ENCODE results near the gene SNUPN.
"Not testable (repeated sequence)": the region's sequence is repeated elsewhere in the genome, so short reads cannot be mapped to it uniquely, and the experiment has no call there.

The SNUPN gene

DNA sequence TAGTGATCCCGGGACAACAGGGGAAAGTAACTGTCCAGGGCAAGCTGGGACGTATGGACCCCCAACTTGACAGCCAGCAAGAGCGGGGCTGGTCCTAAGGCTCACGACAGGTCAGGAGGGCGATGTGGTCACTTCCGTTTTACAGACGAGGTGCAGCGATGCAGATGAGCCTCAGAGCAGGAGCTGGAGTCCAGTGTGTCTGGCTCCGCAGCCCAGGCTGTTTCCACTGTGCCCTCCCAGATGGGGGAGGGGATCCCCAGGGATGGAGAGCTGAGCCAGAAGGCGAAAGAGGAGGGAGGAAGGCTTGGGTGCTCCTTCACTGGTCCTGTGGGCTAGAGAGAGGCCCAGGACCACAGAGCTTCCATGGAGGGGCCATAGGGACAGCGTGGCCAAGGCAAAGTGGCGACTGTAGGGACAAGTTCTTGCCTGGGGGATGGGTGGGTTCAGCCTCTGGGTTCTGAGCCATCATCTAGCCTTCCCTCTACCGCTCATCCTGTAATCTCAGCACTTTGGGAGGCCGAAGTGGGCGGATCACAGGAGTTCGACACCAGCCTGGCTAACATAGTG is 27.9 kb upstream of the SNUPN start:
- DNase-seq, result no peak

DNA sequence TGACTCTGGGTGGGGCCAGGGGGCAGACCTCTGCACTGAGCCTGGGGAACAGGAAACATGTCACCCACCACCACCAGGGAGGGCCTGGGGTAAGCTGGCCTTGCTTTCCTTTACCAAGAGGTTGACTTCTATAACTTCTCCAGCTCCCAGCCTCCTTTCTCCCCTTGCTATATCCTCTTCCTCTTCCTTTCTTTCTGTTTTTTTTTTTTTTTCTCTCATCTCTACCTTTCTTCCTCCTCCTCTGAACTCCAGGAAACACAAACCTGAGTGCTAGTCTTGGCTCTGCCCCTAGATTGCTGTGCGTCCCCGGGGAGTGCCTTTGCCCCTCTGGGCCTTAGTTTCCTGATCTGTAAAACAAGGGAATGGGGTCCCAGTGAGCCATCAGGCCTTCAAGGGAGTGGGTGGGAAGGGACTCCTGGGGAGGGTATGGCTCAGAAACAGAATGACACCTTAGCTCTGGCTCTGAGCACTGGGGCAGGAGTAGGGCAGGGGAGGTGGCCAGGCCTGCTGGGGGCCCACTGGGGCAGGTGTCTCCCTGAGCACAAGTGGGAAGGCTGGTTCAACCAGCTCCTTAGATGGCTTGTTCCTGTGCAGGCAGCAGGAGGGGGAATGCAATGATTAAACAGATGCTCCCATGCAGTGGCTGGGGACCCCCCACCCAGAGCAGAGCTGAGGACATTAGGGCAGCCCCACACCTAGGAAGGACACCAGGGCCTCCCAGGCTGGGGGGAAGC is 26.5 kb upstream of the SNUPN start:
- peak; percentile 27 for DNase-seq

DNA sequence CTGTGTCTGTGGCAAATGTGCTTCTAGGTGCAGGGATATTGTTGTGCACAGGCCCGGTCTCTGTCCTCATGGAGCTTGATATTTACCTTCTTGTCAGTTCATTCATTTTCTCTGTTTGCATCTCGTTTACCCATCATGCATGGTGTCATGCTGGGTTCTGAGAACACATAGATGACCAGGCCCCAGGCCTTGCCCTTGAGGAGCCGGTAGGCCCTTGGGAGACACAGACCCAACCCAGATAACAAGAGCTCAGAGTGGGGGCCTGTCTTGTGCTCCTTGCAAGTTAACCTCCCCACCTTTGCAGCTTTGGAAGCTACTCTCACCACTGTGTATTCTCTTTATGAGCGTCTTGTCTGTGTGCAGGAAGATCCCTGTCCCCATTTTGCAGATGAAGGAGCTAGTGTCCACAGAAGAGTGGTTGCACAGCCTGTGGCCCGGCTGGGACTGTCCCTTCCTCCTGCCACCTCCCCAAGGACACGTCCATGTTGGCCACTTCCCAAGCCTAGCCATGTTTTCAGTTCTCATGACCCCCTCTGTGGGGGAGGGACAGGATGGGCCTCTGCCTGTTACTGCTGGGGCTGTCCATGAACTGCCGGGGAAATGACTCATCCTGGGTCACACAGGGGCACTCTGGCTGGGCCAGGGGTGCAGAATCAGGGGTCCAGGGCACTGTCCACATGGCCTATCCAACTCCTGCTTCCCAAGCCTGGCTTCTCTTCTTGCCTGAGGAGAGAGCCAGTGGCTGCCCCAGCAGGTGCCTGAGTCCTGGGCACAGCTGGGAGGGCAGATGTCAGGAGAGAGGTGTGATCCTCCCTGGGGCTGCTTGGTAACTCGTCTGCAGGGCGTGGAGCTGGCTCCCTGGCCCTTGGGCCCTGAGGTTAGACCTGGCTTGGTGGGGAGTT is 25.6 kb upstream of the SNUPN start:
- DNase-seq, result no peak

DNA sequence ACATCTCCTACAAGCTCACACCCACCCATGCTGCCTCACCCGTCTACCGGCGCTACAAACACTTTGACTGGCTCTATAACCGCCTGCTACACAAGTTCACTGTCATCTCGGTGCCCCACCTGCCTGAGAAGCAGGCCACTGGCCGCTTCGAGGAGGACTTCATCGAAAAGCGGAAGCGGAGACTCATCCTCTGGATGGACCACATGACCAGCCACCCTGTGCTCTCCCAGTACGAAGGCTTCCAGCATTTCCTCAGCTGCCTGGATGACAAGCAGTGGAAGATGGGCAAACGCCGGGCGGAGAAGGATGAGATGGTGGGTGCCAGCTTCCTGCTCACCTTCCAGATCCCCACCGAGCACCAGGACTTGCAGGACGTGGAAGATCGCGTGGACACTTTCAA is 24.3 kb upstream of the SNUPN start:
- DNase-seq, result no peak

DNA sequence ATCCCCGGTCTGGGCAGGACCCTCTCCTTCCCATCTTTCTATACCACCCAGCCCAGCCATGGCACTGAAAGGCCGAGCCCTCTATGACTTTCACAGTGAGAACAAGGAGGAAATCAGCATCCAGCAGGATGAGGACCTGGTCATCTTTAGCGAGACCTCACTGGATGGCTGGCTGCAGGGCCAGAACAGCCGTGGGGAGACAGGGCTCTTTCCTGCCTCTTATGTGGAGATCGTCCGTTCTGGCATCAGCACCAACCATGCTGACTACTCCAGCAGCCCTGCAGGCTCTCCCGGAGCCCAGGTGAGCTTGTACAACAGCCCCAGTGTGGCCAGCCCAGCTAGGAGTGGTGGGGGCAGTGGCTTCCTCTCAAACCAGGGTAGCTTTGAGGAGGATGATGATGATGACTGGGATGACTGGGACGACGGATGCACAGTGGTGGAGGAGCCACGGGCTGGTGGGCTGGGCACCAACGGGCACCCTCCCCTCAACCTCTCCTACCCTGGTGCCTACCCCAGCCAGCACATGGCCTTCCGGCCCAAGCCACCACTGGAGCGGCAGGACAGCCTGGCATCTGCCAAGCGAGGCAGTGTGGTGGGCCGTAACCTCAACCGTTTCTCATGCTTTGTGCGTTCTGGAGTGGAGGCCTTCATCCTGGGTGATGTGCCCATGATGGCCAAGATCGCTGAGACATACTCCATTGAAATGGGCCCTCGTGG is 23.7 kb upstream of the SNUPN start:
- no peak for DNase-seq

DNA sequence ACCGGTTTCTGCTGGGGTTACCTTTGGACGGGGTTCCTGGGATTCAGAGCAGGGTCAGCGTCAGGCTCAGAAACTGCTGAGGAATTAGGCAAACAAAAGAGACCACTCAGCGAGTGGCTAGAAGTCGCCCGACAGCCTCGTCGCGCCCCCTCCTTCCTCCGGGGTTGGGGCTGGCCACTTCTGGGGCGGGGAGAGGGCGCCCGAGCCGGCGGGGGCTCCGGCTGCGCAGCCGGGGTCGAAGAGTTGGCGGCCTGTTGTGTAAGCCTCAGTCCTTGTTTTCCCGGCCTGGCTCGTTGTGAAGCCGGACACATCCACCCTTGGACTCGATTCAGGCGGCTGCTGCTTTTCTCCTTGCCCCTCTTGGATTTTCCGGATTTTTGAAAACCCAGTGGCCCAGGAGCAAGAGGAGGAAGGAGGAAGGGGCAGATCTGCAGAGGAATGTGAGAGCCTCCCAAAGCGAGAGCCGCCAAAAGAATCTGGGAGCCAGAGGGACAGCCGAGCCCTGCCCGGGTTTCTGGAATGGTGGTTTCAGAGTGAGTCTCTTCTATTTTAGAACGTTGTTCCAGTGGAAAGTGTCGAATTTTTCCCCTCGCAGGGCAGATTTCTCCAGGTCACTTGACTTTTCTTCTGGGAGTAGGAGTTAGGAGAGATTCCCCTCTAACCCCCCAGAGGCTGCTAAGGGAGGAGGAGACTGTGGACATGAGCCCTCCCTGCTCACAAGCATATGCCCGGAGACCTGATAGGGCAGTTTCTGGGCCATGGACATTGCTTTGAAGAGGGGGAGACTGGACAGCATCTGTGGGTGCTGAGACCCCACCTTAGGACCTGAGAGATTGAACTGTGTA is 22.9 kb upstream of the SNUPN start:
- DNase-seq, result no peak

DNA sequence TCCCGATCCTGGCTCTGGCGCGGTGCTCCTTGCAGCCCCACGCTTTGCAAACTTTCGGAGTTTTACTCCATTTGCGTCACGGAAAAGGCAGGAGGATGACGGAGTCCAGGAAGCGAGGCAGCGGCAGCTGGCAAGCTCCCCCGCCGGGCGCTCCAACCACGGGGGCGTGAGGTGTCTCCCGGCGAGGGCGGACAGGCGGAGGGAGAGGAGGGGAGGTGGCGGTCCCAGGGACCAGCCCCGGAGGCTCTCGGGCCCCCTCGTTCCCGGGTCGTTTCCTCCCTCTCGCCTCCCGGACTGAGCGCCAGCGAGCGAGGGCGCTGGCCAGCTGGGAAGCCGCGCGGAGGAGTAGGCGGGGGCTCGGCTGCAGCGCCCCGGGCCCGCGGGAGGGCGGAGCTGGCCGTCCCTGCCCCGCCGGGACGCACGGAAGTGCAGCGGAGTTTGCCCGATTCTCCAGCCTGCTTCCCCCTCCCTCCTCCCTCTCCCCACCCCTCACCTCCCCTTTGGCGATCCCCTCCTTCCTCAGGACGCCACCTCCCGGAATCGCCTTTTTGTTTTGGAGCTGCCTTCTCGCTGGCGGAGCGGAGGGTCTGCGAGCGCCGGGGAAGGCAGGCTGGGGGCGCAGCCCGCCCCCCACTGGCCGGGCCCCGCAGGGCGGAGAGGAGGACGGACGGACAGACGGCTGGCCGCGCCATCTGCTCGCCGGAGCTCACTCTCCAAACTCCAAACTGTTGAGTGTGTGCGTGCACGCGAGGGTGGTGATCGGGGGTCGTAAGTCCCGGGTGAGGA is 22.0 kb upstream of the SNUPN start, which contains the start of gene SNX33:
Gene SNX33, plus strand, starts transcription at position 543 of the 786 bp plus-strand sequence. CDS start 1,191 bp downstream, outside the sequence.
- peak; percentile 69 for DNase-seq

DNA sequence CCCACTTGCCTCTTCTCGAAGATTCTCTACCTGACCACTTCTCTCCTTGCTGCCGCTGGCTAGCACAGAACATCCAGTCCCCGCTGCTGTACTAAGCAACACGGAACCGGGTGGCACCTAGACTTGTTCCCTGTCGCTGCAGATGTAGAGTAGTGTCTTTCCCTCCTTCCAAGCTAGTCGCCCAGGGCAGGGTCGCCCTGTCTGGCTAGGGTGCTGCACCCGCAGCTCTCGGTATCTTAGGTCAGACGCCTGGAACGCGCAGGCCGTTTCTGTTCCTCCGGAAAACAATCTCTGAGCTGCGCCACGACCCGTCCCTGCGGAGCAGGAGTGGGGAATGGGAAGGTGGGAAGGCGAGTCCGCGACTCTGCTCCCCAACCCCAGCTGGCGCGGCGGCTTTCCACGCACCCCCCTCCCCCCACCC is 21.4 kb upstream of the SNUPN start:
- peak; percentile 29 for DNase-seq

DNA sequence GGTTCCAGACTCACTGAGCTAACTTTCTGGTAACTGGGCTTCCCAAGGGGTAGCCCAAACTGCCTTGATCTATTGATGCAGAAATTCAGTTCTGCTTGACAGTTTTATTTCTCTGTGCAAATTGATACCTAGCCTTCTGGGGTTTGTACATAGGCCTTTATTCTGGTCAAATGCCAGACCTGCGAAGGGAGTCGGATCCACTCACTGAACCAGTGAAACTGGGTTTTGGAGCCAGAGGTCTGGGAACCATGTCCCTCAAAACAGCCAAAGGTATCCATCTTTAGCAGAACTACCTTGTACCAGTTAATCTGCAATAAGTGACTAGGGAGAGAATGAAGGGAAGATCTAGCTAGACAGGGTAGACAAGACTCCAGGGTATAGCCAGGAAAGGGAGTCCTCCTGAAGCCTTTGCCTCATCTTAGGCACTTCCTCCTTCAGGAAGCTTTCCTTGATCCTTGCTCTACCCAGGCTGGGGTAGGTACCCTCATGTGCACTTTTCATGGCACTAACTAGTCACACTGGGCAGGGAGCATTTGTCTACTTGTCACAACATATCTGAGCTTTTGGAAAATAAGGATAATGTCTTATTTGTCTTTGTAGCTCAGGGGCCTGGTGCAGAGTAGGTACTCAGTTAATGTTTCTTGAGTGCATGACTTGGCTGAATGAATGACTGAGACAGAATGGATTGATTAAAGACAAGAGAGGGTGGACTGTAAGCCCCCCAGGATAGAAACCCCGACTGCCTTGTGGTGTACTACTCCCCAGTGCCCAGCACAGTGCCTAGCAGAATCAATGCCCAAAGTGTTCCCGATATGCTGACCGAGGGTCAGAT is 20.8 kb upstream of the SNUPN start:
- no peak for DNase-seq

DNA sequence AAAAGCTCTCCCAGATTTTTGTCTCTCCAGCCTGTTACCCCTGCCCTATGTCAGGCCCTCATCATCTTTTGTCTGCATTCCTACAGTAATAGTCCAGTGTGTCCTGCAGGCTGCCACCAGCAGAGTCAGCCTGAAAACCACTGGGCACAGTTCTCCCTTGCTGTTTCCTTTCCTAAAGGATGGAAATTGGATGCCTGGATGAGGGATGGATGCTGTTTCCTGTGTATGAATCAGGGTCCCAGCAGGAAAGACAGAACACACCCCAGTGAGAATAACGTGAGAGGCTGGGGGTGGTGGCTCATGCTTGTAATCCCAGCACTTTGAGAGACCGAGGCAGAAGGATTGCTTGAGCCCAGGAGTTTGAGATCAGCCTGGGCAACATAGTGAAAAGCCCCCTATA is 18.9 kb upstream of the SNUPN start:
- DNase-seq, result no peak

DNA sequence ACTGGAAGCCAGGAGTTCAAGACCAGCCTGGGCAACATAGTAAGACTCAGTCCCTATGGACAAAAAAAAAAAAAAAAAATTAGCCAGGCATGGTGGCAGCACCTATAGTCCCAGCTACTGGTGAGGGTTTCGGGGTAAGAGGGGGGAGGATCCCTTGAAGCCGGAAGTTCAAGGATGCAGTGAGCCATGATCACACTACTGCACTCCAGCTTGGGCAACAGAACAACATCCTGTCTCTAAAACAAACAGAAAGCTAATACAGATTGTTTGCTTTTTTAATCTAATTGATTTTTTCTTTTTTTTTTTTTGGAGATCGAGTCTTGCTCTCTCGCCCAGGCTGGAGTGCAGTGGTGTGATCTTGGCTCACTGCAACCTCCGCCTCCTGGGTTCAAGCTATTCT is 16.1 kb upstream of the SNUPN start:
- no peak for DNase-seq

DNA sequence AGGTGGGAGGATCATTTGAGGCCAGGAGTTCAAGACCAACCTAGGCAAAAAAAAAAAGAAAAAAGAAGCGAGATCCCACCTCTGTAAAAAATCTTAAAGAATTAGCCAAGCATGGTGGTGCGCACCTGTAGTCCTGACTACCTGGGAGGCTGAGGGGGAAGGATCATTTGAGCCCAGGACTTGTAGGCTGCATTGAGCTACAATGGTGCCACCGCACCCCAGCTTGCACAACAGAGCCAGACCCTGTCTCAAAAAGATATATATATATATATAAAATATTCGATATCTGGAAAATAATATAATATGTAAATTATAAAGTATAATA is 15.6 kb upstream of the SNUPN start:
- no peak for DNase-seq

DNA sequence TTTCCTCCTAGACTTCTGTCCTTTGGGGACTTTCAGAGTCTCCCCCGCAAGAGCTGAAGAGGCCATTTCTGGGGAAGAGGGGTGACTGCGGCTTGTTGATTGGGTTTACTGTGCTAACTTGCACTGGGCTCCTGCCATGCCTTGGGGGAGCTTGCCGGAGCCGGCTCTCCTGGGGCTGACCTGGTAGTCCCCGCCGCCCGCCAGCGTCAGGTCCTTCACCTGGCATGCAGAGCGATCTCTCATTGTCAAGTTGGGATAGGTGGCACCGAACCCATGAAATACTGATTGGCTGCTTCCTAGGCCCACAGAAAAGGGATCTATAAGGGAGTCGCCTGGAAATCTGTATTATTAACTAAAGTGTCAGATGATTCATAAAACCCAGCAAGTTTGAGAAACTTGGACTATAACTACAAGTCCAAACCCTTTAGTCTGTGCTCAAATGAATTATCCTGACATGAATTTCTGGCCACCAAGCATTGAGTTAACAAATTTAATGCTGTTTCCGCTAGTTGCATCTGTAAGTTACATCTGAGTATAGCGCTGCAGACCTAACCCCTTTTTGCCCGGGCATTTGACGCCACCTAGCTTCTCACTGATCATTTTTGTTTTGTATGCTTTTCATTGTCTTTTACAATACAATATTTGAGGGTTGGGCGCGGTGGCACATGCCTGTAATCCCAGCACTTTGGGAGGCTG is 15.1 kb upstream of the SNUPN start:
- peak; percentile 93 for DNase-seq

DNA sequence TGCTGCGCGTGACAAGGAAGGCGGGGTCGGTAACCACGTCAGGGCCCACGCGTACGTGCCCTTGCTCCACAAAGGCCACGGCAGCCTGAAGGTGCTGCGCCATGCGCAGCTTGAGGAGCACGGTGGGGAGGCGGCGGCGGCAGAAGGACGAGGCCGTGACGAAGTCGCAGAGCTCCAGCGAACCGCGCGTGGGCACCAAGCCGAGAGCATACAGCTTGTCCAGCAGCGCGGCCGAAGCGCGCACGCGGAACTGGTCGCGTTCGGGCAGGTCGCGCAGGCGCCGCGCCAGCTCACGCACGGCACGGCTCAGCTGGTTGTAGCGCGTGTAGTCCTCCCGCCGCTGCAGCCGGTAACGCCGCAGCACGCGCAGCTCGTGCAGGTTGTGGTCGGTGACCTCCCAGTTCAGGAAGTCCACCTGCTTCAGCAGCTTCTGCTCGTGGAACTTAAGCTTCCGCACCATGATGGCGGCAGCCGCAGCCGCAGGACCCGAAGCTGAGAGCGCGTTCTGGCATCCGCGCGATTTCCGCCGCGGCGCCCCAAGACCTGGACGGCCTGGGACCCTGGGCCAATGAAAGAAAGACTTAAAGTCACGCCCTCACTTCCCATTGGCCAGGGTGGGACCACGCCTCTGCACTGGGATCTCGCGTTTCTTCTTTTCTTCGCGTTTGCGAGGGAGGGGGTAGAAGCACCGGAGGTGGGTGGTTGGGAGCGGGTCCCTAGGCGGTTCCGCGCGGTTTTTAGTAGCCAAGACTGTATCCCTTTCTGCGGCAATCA is 14.4 kb upstream of the SNUPN start, which contains the start of gene IMP3:
Gene IMP3, minus strand, starts transcription at position 516 of the 774 bp plus-strand sequence. Its CDS starts 56 bp downstream, at position 460.
- peak; percentile 100 for DNase-seq

DNA sequence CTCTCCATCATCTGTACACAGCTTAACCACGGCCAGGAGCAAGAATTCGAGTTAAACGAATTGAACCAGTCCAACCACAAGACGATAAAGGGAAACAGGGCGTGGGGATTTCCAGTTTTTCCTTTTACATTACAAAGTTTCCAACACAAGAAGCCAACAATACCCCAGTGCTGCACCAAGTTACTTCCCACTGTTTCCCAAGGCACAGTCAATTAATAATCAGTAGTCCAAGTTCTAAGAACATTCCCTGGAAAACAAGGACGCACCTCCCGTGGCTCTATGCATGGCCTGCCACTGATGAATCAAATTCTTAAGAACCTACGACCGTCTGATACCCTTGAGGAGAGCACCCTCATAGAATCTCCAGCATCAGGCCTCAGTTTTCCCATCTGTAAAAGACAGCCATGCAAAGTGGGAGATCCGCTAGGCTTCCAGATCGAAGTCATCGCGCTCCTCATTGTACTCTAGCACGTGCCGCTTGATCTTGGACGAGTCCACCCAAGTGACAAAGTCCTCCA is 13.7 kb upstream of the SNUPN start:
- peak; percentile 46 for DNase-seq

DNA sequence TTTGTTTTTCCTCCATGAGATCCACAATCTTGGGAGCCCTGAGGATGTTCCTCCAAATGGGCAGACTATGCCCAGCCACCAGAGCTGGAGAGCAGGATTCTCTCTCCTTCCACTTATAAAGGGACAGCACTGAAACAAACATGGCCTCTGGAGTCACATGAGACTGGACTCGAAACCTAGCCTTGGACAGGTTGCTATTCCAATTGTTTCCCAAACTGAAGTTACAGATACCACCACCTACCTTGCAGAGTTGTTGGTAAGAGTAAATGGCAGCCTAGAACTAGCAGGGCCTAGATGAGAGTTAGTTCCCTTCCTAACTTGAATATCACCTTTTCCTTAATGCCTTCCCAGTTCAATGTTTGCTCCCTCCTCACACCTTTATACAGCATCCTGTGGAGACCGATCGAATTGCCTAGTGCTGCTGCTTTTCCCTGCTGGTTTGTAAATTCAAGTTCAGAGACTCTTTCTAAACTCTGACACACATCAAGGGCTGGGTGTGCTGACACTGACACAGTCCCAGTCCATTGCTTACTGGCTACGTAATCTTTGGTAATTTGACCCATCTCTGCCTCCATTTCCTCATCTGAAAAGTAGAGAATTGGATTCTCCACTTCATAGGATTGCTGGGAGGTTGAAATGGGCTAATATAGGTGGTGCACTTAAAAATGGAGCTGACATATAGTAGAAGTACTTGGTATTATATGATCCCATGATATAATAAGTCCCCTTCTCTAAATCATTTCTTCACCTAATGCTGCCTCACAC is 11.9 kb upstream of the SNUPN start:
- no peak for DNase-seq

DNA sequence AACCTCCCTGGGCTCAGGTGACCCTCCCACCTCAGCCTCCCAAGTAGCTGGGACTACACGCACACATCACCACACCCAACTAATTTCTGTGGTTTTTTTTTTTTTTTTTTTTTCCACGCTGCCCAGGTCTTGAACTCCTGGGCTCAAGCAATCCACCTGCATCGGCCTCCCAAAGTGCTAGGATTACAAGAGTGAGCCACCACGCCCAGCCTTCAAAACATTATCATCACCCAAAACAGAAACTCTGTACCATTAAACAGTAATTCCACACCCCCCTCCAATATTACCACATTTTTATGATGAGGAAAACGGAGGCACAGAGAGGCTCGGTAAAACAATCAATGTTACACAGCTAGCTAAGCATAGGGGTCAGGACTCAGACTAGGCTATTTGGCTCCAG is 10.5 kb upstream of the SNUPN start:
- DNase-seq, result no peak

DNA sequence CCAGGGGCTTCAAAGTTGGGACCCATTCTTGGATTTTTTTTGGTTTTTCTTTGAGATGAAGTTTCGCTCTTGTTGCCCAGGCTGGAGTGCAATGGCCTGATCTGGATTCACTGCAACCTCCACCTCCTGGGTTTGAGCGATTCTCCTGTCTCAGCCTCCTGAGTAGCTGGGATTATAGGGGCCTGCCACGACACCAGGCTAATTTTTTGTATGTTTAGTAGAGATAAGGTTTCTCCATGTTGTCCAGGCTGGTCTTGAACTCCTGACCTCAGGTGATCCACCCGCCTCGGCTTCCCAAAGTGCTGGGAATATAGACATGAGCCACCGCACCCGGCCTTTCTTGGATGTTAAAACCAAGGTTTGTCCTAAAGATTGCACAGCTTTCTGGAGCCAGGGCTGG is 8.4 kb upstream of the SNUPN start:
- not testable (repeated sequence) for DNase-seq
